GM18520 (cell line): ENCODE results near the gene TMEM109.

Source experiments
- ATAC-seq: cut with Tn5 transposase; IDR thresholded peaks from one replicate; pipeline ENCODE4 v1.9.1; 2021; ENCODE audit not compliant: unreplicated experiment

Gene TMEM109

GRCh38 chr11:60913793-60914632 is at the start of gene TMEM109:
TMEM109 (plus strand) TSS chr11:60914158; CDS start chr11:60919694, 5,536 bp downstream.
- ATAC-seq, result peak; percentile 23

- no peak for ATAC-seq
These were observed 49.0 kb upstream of the TMEM109 start for GRCh38 chr11:60864856-60865513.

- ATAC-seq, result no peak
These were observed 46.8 kb upstream of the TMEM109 start, which contains the start of gene ZP1 for GRCh38 chr11:60866911-60867870. ZP1 (plus strand) TSS chr11:60867542; CDS start chr11:60867562, 20 bp downstream.

GRCh38 chr11:60867871-60868681 is 45.9 kb upstream of the TMEM109 start:
- ATAC-seq, result no peak

- no peak for ATAC-seq
These were observed 45.1 kb upstream of the TMEM109 start for GRCh38 chr11:60868682-60869450.

- no peak for ATAC-seq
These were observed 44.5 kb upstream of the TMEM109 start for GRCh38 chr11:60869451-60869825.

GRCh38 chr11:60870276-60870675 is 43.7 kb upstream of the TMEM109 start:
- no peak for ATAC-seq

- ATAC-seq, result no peak
These were observed 43.1 kb upstream of the TMEM109 start for GRCh38 chr11:60870733-60871377.

GRCh38 chr11:60871378-60872061 is 42.4 kb upstream of the TMEM109 start:
- ATAC-seq, result no peak

- ATAC-seq, result no peak
These were observed 41.6 kb upstream of the TMEM109 start for GRCh38 chr11:60872124-60872960.

- no peak for ATAC-seq
These were observed 40.9 kb upstream of the TMEM109 start for GRCh38 chr11:60872961-60873524.

GRCh38 chr11:60873533-60873932 is 40.4 kb upstream of the TMEM109 start:
- no peak for ATAC-seq

- ATAC-seq, result no peak
These were observed 39.3 kb upstream of the TMEM109 start for GRCh38 chr11:60874421-60875365.

GRCh38 chr11:60875366-60876167 is 38.4 kb upstream of the TMEM109 start:
- no peak for ATAC-seq

- no peak for ATAC-seq
These were observed 37.8 kb upstream of the TMEM109 start for GRCh38 chr11:60876168-60876485.
